HepG2 (cell line): ENCODE measurements around the gene TLE7. TPM values are rescaled to one million over a fixed set of nuclear protein-coding genes. Genes with fewer than 3 reads are reported as not detected.

Experiments used
- ERF ChIP-seq: IDR thresholded peaks from 2 replicates; pipeline ENCODE4 v1.6.1; 2018; ENCODE audit warnings: missing biosample characterization, missing genetic modification reagents
- HOXA3 ChIP-seq: sonication (generic); formaldehyde crosslinking; IDR thresholded peaks from 2 replicates; pipeline ENCODE4 v1.5.0; 2020; ENCODE audit warnings: missing genetic modification reagents
- JARID2 ChIP-seq: sonication (generic); formaldehyde crosslinking; IDR thresholded peaks from 2 replicates; pipeline ENCODE4 v1.8.1; 2023; ENCODE audit warnings: missing genetic modification reagents, inconsistent platforms; ENCODE audit not compliant: insufficient replicate concordance
- KLF11 ChIP-seq: IDR thresholded peaks from 2 replicates; pipeline ENCODE4 v1.6.1; 2016; ENCODE audit warnings: missing compliant biosample characterization
- NCOA2 ChIP-seq: sonication (generic); formaldehyde crosslinking; IDR thresholded peaks from 2 replicates; pipeline ENCODE4 v1.8.0; 2022; ENCODE audit warnings: inconsistent platforms
- ONECUT2 ChIP-seq: sonication (generic); formaldehyde crosslinking; IDR thresholded peaks from 2 replicates; pipeline ENCODE4 v1.4.0; 2020; ENCODE audit warnings: missing genetic modification reagents
- PAF1 ChIP-seq: IDR thresholded peaks from 2 replicates; pipeline ENCODE4 v1.6.1; 2016; ENCODE audit warnings: missing genetic modification reagents, missing compliant biosample characterization
- PAWR ChIP-seq: sonication (generic); formaldehyde crosslinking; IDR thresholded peaks from 2 replicates; pipeline ENCODE4 v1.4.0; 2020; ENCODE audit warnings: missing genetic modification reagents, mild to moderate bottlenecking, borderline replicate concordance
- PHF21A ChIP-seq: sonication (generic); formaldehyde crosslinking; IDR thresholded peaks from 2 replicates; pipeline ENCODE4 v1.5.0; 2020; ENCODE audit warnings: mild to moderate bottlenecking, missing genetic modification reagents
- PHF5A ChIP-seq: IDR thresholded peaks from one replicate; pipeline ENCODE4 v1.6.1; 2018; ENCODE audit warnings: low read depth, missing genetic modification reagents; ENCODE audit not compliant: unreplicated experiment
- RARA ChIP-seq: IDR thresholded peaks from 2 replicates; pipeline ENCODE4 v1.6.1; 2016; ENCODE audit warnings: missing genetic modification reagents, missing compliant biosample characterization
- SIN3A ChIP-seq: IDR thresholded peaks from 2 replicates; pipeline ENCODE4 v1.6.1; 2011; ENCODE audit warnings: low read depth, mild to moderate bottlenecking, control low read depth, low read length, borderline replicate concordance
- SMC3 ChIP-seq: IDR thresholded peaks from 2 replicates; pipeline ENCODE4 v1.6.1; 2011; ENCODE audit warnings: low read length, improper control_type of control experiment
- SP1 ChIP-seq, 2 experiments: fragments of 450-650 bp in 1 of 2; sonication (generic) in 1 of 2; formaldehyde crosslinking in 1 of 2; IDR thresholded peaks; 2 replicates each; pipeline versions ENCODE4 v1.4.0 to v1.6.1; 2016 to 2020; ENCODE audit warnings: missing genetic modification reagents in 1 of 2
- SP5 ChIP-seq: IDR thresholded peaks from 2 replicates; pipeline ENCODE4 v1.6.1; 2016; ENCODE audit warnings: low read depth, borderline replicate concordance
- SRY ChIP-seq: sonication (generic); formaldehyde crosslinking; IDR thresholded peaks from 2 replicates; pipeline ENCODE4 v1.8.0; 2022; ENCODE audit warnings: mild to moderate bottlenecking, missing genetic modification reagents
- ZNF251 ChIP-seq: sonication (generic); formaldehyde crosslinking; IDR thresholded peaks from 2 replicates; pipeline ENCODE4 v1.9.0; 2021; ENCODE audit warnings: mild to moderate bottlenecking, missing genetic modification reagents
- ZNF253 ChIP-seq: sonication (generic); formaldehyde crosslinking; IDR thresholded peaks from 2 replicates; pipeline ENCODE4 v1.8.0; 2022; ENCODE audit warnings: mild to moderate bottlenecking, missing genetic modification reagents, borderline replicate concordance
- ZNF350 ChIP-seq: sonication (generic); formaldehyde crosslinking; IDR thresholded peaks from 2 replicates; pipeline ENCODE4 v1.4.0; 2020; ENCODE audit warnings: mild to moderate bottlenecking, low read depth, missing genetic modification reagents, borderline replicate concordance
- ZNF430 ChIP-seq: sonication (generic); formaldehyde crosslinking; IDR thresholded peaks from 2 replicates; pipeline ENCODE4 v1.9.0; 2021; ENCODE audit warnings: mild to moderate bottlenecking, missing genetic modification reagents
- ZNF501 ChIP-seq: sonication (generic); formaldehyde crosslinking; IDR thresholded peaks from 2 replicates; pipeline ENCODE4 v1.5.1; 2020; ENCODE audit warnings: mild to moderate bottlenecking, moderate library complexity, missing genetic modification reagents
- ZNF563 ChIP-seq: sonication (generic); formaldehyde crosslinking; IDR thresholded peaks from 2 replicates; pipeline ENCODE4 v1.8.0; 2022; ENCODE audit warnings: mild to moderate bottlenecking, moderate library complexity, missing genetic modification reagents
- ZNF660 ChIP-seq: sonication (generic); formaldehyde crosslinking; IDR thresholded peaks from 2 replicates; pipeline ENCODE4 v1.5.1; 2020; ENCODE audit warnings: mild to moderate bottlenecking, low read depth, missing genetic modification reagents, borderline replicate concordance
- ZNF761 ChIP-seq: sonication (generic); formaldehyde crosslinking; conservative IDR thresholded peaks from 2 replicates; pipeline ENCODE4 v1.4.0; 2020; ENCODE audit warnings: mild to moderate bottlenecking, missing genetic modification reagents
- ZNF788 ChIP-seq: sonication (generic); formaldehyde crosslinking; IDR thresholded peaks from 2 replicates; pipeline ENCODE4 v1.5.0; 2020; ENCODE audit warnings: mild to moderate bottlenecking, missing genetic modification reagents, borderline replicate concordance
- polyA plus RNA-seq, 8 experiments: library from polyadenylated mRNA; depleted of rRNA in 3 of 8; stranded (reverse) in 7 of 8; unstranded in 1 of 8; fragments of >200 nt; fragmentation: Illumina TruSeq in 4 of 8; extraction: Trizol in 4 of 8; gene quantifications; 2 replicates each; pipeline versions ENCODE4 v1.2.1 to v1.2.3, GENCODE V29; 2011 to 2016; ENCODE audit warnings: low read depth in 4 of 8, missing spikeins in 1 of 8, mixed read lengths in 1 of 8; ENCODE audit not compliant: insufficient read depth in 1 of 8
- total RNA-seq, 5 experiments: library from RNA; depleted of rRNA; stranded (reverse); fragments of >200 nt; fragmentation: Illumina TruSeq; extraction: Trizol; gene quantifications; 2 replicates each; pipeline ENCODE4 v1.2.3, GENCODE V29; 2016; ENCODE audit warnings: low read depth in 1 of 5
- TF ChIP-seq, protein P1 (sequence below): IDR thresholded peaks from 2 replicates; pipeline ENCODE4 v1.6.1; 2016; ENCODE audit warnings: missing compliant biosample characterization, missing genetic modification reagents, borderline replicate concordance
- TF ChIP-seq, protein P2 (sequence below): IDR thresholded peaks from 2 replicates; pipeline ENCODE4 v1.4.0; 2020; ENCODE audit warnings: mild to moderate bottlenecking, missing genetic modification reagents

Gene TLE7
- total and polyA plus RNA-seq, 2 of the 13 experiments (the other 11 are each of a cell fraction or from before 2014, with no cell fraction given), result not detected

DNA sequence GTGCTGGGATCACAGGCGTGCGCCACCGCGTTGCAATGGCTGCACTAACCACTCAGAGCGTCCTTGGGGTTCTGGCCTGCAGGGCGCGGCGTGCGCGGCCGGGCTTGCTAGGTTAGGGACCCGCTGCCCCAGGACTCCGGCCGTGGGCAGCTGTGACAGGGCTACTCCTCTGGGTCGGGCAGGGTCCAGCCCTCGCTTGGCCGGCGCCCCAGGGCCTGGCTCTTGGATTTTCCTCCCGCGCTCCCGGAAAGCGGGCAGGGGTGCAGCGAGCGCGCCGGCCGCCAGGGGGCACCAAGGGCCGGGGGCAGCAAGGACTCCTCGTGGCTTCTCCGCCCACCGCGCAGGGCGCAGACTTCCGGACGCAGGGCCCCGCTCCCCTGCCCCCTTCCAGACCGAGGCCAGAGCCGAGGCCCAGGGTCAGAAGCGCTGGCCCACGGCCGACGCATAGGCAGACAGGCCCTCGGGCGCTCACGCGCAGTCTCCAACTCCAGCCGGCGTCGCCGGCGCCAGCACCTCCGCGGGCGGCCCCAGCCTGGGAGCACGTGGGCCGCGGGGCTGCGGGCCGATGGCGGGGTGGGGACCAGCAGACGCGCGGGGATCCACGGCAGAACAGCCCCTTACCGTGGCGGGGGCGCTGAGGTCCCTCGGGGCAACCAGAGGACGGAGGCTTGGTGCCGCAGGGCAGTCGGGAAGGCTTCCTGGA, 355 bp downstream of the TLE7 start (continued):
- TF ChIP-seq SP1 (IDR thresholded peaks at IDR 0.05) (no peak), SP1 (CRISPR knock-in tag; IDR thresholded peaks at IDR 0.05) (no peak; the same call in 1 of the 2 replicates), PHF21A (no peak), NCOA2 (CRISPR knock-in tag) (no peak), ERF (0 out of 2 replicates have a peak, but pooled peaks have one; percentile 23), PAF1 (CRISPR knock-in tag) (no peak), ZNF660 (no peak), ZNF430 (CRISPR knock-in tag) (0 out of 2 replicates have a peak, but pooled peaks have one; percentile 47), RARA (CRISPR knock-in tag) (no peak), SP5 (CRISPR knock-in tag) (peak; percentile 65; the same call in 1 of the 2 replicates), ZNF761 (CRISPR knock-in tag) (0 out of 2 replicates have a peak, but pooled peaks have one; percentile 26), ZNF563 (peak; percentile 52; the same call in 1 of the 2 replicates), ZNF788 (CRISPR knock-in tag) (0 out of 2 replicates have a peak, but pooled peaks have one; percentile 37), KLF11 (CRISPR knock-in tag) (no peak), SMC3 (no peak; the same call in 1 of the 2 replicates), SRY (CRISPR knock-in tag) (no peak), ZNF251 (no peak), ONECUT2 (CRISPR knock-in tag) (no peak), PAWR (no peak), HOXA3 (peak; percentile 93), ZNF501 (CRISPR knock-in tag) (peak; percentile 65; the same call in 1 of the 2 replicates), ZNF350 (CRISPR knock-in tag) (0 out of 2 replicates have a peak, but pooled peaks have one; percentile 3), ZNF253 (CRISPR knock-in tag) (no peak), JARID2 (CRISPR knock-in tag) (no peak), PHF5A (CRISPR knock-in tag) (no peak), SIN3A (no peak)
- TF ChIP-seq, protein P1, sequence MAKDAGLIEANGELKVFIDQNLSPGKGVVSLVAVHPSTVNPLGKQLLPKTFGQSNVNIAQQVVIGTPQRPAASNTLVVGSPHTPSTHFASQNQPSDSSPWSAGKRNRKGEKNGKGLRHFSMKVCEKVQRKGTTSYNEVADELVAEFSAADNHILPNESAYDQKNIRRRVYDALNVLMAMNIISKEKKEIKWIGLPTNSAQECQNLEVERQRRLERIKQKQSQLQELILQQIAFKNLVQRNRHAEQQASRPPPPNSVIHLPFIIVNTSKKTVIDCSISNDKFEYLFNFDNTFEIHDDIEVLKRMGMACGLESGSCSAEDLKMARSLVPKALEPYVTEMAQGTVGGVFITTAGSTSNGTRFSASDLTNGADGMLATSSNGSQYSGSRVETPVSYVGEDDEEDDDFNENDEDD (CRISPR knock-in tag), result 0 out of 2 replicates have a peak, but pooled peaks have one; percentile 13
- TF ChIP-seq, protein P2, sequence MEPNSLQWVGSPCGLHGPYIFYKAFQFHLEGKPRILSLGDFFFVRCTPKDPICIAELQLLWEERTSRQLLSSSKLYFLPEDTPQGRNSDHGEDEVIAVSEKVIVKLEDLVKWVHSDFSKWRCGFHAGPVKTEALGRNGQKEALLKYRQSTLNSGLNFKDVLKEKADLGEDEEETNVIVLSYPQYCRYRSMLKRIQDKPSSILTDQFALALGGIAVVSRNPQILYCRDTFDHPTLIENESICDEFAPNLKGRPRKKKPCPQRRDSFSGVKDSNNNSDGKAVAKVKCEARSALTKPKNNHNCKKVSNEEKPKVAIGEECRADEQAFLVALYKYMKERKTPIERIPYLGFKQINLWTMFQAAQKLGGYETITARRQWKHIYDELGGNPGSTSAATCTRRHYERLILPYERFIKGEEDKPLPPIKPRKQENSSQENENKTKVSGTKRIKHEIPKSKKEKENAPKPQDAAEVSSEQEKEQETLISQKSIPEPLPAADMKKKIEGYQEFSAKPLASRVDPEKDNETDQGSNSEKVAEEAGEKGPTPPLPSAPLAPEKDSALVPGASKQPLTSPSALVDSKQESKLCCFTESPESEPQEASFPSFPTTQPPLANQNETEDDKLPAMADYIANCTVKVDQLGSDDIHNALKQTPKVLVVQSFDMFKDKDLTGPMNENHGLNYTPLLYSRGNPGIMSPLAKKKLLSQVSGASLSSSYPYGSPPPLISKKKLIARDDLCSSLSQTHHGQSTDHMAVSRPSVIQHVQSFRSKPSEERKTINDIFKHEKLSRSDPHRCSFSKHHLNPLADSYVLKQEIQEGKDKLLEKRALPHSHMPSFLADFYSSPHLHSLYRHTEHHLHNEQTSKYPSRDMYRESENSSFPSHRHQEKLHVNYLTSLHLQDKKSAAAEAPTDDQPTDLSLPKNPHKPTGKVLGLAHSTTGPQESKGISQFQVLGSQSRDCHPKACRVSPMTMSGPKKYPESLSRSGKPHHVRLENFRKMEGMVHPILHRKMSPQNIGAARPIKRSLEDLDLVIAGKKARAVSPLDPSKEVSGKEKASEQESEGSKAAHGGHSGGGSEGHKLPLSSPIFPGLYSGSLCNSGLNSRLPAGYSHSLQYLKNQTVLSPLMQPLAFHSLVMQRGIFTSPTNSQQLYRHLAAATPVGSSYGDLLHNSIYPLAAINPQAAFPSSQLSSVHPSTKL, result no peak
